ENCODE data around the gene ZFYVE28. TPM values are rescaled to one million over a fixed set of nuclear protein-coding genes. Genes with fewer than 3 reads are reported as not detected.

The ZFYVE28 gene
- total RNA-seq, 1 experiment from 2014 or later, result 0.82 TPM

GRCh38 chr4:2443956-2444740, 25.7 kb upstream of the ZFYVE28 start:
- no peaks in the 10 kb centered on the region for H3K9me3 ChIP-seq
- H3K4me3 ChIP-seq (ENCODE audit: low read depth, low read length), result no peak overlapping the region
- POLR2A ChIA-PET, result no interaction called here
- Mint-ChIP-seq H3K27me3 (ENCODE audit: insufficient read depth, unreplicated experiment) (no peaks in the 10 kb centered on the region), H3K36me3 (ENCODE audit: insufficient read depth, unreplicated experiment) (no peaks in the 10 kb centered on the region), H3K4me1 (ENCODE audit: low read depth, unreplicated experiment) (no peaks in the 10 kb centered on the region), H3K4me3 (ENCODE audit: unreplicated experiment) (no peak overlapping the region), H3K9me3 (ENCODE audit: unreplicated experiment) (no peaks in the 10 kb centered on the region), H3K27ac (ENCODE audit: unreplicated experiment) (no peak overlapping the region)
- H3K27me3 ChIP-seq (replicated peaks; ENCODE audit: control insufficient read depth, insufficient read depth, low read length), result no peaks in the 10 kb centered on the region
- intact Hi-C loops (cut with micrococcal nuclease; ENCODE audit: unreplicated experiment), result no loop called here
- no peak for DNase-seq
- CTCF ChIA-PET, result no interaction called here
- TF ChIP-seq, protein P1, sequence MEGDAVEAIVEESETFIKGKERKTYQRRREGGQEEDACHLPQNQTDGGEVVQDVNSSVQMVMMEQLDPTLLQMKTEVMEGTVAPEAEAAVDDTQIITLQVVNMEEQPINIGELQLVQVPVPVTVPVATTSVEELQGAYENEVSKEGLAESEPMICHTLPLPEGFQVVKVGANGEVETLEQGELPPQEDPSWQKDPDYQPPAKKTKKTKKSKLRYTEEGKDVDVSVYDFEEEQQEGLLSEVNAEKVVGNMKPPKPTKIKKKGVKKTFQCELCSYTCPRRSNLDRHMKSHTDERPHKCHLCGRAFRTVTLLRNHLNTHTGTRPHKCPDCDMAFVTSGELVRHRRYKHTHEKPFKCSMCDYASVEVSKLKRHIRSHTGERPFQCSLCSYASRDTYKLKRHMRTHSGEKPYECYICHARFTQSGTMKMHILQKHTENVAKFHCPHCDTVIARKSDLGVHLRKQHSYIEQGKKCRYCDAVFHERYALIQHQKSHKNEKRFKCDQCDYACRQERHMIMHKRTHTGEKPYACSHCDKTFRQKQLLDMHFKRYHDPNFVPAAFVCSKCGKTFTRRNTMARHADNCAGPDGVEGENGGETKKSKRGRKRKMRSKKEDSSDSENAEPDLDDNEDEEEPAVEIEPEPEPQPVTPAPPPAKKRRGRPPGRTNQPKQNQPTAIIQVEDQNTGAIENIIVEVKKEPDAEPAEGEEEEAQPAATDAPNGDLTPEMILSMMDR (IDR thresholded peaks at IDR 0.05; ENCODE audit: insufficient read depth in 1 of 2, low read depth in 1 of 2, low read length in 1 of 2, severe bottlenecking in 1 of 2, unreplicated experiment in 1 of 2), result no peak
- BruUV-seq (replicated peaks), result no TSS peak
- H3K4me1 ChIP-seq, result no peaks in the 10 kb centered on the region
- H3K36me3 ChIP-seq (ENCODE audit: control insufficient read depth, insufficient read depth, low read length), result no peaks in the 10 kb centered on the region

DNA sequence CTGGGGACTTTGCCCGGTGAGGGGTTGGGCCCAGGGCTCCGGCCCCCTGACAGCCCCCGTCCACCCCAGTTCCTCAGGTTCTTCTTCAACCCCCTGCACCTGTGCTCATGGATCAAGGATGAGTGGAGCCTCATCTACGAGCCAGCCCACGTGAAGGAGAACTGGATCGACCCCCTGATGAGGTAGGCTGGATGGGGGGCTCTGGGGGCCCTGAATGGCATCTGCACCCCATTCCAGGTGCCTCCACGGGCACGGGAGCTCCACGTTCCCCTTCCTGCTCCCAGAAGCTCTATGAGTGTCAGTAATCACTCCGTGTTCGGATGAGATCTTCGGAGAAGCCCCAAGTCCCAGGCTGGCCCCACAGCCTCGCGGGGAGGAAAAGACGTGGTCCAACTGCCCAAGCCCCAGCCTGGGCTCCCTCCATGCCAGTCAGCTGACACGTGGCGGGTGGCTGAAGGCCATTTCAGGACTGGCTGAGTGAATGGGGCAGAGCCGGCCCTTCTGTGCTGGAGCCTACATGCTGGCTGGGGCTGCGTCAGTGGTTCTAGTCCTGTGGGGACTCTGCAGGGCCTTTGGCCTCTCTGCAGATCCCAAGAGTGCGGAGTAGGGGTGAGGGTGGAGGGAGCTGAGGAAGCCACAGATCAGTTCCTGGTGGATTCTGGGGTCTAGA, 24.8 kb upstream of the ZFYVE28 start:
- no peak for DNase-seq
- no TSS peak for BruUV-seq (replicated peaks)
- Histone ChIP-seq H3K36me3 (ENCODE audit: control insufficient read depth, insufficient read depth, low read length) (no peaks in the 10 kb centered on the region), H3K4me1 (no peaks in the 10 kb centered on the region), H3K4me3 (ENCODE audit: low read depth, low read length) (no peak overlapping the region), H3K9me3 (no peaks in the 10 kb centered on the region), H3K27me3 (replicated peaks; ENCODE audit: control insufficient read depth, insufficient read depth, low read length) (no peaks in the 10 kb centered on the region)
- H3K27ac Mint-ChIP-seq (ENCODE audit: unreplicated experiment), result no peak overlapping the region
- no peak overlapping the region for H3K4me3 Mint-ChIP-seq (ENCODE audit: unreplicated experiment)
- H3K36me3 Mint-ChIP-seq (ENCODE audit: insufficient read depth, unreplicated experiment), result no peaks in the 10 kb centered on the region
- no peaks in the 10 kb centered on the region for H3K4me1 Mint-ChIP-seq (ENCODE audit: low read depth, unreplicated experiment)
- CTCF ChIA-PET, result interaction anchor here (1.0 kb wide), 1 partner anchor 9 kb away, joined by 4 read pairs; no protein-coding TSS in a partner anchor
- TF ChIP-seq, protein P1 (IDR thresholded peaks at IDR 0.05; ENCODE audit: insufficient read depth in 1 of 2, low read depth in 1 of 2, low read length in 1 of 2, severe bottlenecking in 1 of 2, unreplicated experiment in 1 of 2), result no peak
- intact Hi-C loops (cut with micrococcal nuclease; ENCODE audit: unreplicated experiment), result no loop called here
- POLR2A ChIA-PET, result no interaction called here
- no peaks in the 10 kb centered on the region for H3K9me3 Mint-ChIP-seq (ENCODE audit: unreplicated experiment)
- H3K27me3 Mint-ChIP-seq (ENCODE audit: insufficient read depth, unreplicated experiment), result no peaks in the 10 kb centered on the region

DNA sequence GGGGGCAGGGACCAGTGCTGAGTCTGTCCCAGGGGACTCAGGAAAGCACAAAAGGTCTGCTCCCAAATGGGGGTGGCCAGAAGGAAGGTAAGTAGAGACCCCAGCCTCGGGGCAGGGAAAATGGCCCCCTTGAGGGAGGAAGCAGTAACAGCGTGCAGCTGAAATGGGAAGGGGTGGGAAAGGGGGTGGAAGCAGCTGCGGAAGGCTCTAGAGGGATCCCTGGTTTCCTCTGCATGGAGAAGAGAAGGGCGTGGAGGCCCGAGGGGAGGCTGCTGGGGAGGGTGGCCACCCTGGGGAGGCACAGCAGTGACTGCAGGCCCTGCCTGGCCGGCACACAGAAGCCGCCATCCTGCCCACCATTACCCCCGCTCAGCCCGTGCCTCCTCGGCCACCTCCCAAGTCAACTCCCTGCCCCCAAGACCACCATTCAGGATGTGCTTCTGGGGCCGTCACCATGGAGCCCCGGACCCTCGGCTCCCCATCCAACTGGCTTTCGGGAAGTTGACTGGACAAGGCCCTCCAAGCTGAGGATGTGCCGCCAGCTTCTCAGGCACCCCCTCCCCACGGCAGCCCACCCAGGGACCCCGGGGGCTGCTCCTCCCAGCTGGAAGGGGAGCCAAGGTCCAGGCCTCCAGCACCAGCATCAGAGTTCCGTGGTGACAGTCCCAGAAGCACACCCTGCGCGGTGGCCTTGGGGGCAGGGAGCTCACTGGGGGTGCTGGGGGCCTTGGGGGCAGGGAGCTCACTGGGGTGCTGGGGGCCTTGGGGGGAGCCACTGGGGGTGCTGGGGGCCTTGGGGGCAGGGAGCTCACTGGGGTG, 23.9 kb upstream of the ZFYVE28 start:
- Histone ChIP-seq H3K36me3 (ENCODE audit: control insufficient read depth, insufficient read depth, low read length) (no peaks in the 10 kb centered on the region), H3K27me3 (replicated peaks; ENCODE audit: control insufficient read depth, insufficient read depth, low read length) (no peaks in the 10 kb centered on the region), H3K9me3 (no peaks in the 10 kb centered on the region), H3K4me1 (no peaks in the 10 kb centered on the region), H3K4me3 (ENCODE audit: low read depth, low read length) (no peak overlapping the region)
- DNase-seq, result no peak
- Mint-ChIP-seq H3K4me3 (ENCODE audit: unreplicated experiment) (no peak overlapping the region), H3K4me1 (ENCODE audit: low read depth, unreplicated experiment) (no peaks in the 10 kb centered on the region), H3K27me3 (ENCODE audit: insufficient read depth, unreplicated experiment) (no peaks in the 10 kb centered on the region), H3K9me3 (ENCODE audit: unreplicated experiment) (no peaks in the 10 kb centered on the region), H3K36me3 (ENCODE audit: insufficient read depth, unreplicated experiment) (no peaks in the 10 kb centered on the region), H3K27ac (ENCODE audit: unreplicated experiment) (no peak overlapping the region)
- ChIA-PET POLR2A (no interaction called here), CTCF (interaction anchor here (1.0 to 1.2 kb wide), 2 partner anchors 10 to 222 kb away, joined by 4 to 5 read pairs; no protein-coding TSS in a partner anchor)
- TF ChIP-seq, protein P1 (IDR thresholded peaks at IDR 0.05; ENCODE audit: insufficient read depth in 1 of 2, low read depth in 1 of 2, low read length in 1 of 2, severe bottlenecking in 1 of 2, unreplicated experiment in 1 of 2), result no peak
- intact Hi-C loops (cut with micrococcal nuclease; ENCODE audit: unreplicated experiment), result no loop called here
- BruUV-seq (replicated peaks), result no TSS peak

Data from Caco-2 (cell line).